NCI-H146 treated with DMSO at 0.1 percent for 48 hours (cell line): Measurements from ENCODE around the gene HCRTR2.
"Not testable (repeated sequence)": the region's sequence is repeated elsewhere in the genome, so short reads cannot be mapped to it uniquely, and the experiment has no call there.

Source experiments
- DNase-seq: peaks from one replicate; lab custom pipeline; 2025; ENCODE audit not compliant: unreplicated experiment; lab: John Stamatoyannopoulos, UW

Gene HCRTR2

GRCh38 chr6:55174211-55175026 is at the start of gene HCRTR2:
TSS of gene HCRTR2 (plus strand) at chr6:55174515. CDS start at chr6:55174588, 73 bp downstream.
- DNase-seq: no peak

- no peak for DNase-seq
These were observed 43.5 kb upstream of the HCRTR2 start for GRCh38 chr6:55130806-55131324.

GRCh38 chr6:55131616-55132015 is 42.7 kb upstream of the HCRTR2 start:
- DNase-seq: no peak

DNA sequence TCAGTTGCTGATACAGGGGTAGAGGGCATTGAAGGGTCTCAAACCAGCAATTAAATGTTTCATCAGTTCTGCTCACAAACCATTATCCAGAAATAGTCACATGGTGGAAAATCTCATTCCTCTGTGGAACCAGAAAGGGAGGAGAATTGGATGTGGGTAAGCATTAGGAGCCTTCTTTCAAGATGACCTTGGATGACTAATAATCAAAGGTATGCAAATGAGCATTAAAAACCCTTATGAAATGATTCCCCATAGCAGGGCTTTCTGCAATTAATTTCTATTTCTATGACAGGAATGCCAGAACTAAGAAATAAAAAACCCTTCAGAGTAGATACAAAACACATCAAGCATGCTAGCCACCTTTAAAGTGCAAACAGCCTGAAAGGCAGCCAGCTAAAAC is 37.4 kb upstream of the HCRTR2 start:
- DNase-seq: no peak

- no peak for DNase-seq
These were observed 36.2 kb upstream of the HCRTR2 start for GRCh38 chr6:55137929-55138693.

- no peak for DNase-seq
These were observed 32.7 kb upstream of the HCRTR2 start for GRCh38 chr6:55141611-55142010.

- DNase-seq: no peak
These were observed 31.7 kb upstream of the HCRTR2 start for GRCh38 chr6:55142610-55143009.

GRCh38 chr6:55153284-55153683 is 21.0 kb upstream of the HCRTR2 start:
- no peak for DNase-seq

GRCh38 chr6:55158784-55159183 is 15.5 kb upstream of the HCRTR2 start:
- not testable (repeated sequence) for DNase-seq

- DNase-seq: no peak
These were observed 6.5 kb upstream of the HCRTR2 start for GRCh38 chr6:55167860-55168259.

DNA sequence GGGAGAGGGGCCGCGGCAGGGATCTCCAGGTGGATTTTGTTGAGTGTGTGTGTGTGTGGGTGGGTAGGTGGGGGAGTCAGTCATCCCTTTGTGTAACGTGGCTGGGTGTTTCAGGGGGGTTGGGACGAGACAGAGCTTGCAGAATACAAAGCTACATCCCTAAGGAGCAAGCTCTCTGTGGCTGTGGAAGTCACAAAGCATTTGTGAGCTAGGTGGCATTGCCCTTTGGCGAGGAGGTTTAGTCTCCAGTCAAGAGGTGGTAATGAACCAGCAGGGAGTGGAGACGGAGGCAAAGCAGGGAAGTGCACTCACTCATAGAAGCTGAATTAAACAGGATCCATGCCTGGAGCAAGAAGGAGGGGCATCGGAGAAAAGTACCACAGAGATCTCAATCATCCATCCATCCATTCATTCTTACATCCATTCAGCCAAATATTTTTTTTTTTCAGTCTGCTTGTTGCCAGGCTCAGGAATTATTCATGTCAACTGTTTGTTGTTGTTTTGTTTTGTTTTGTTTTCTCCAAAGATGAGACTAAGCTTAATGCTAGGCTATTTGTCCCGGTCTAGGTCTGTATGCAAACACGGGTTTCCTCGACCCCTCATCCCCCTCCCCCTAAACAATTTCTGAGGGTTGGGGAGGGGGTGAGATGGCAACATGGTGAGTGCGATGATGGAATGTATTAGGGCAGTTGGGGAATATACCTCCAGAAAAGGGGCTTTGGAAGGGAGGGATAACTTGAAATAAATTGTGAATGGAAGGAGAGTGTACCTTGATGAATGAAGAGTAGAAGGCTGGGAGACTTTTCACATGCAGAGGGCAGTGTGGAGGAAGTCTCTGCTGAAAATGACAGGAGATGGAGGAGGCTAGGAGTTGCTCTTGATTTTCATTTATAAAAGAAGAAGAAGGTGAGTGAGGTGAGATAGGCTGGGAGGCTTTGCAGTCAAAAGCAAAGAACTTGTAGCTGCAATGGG is 1.0 kb downstream of the HCRTR2 start:
- DNase-seq: no peak

DNA sequence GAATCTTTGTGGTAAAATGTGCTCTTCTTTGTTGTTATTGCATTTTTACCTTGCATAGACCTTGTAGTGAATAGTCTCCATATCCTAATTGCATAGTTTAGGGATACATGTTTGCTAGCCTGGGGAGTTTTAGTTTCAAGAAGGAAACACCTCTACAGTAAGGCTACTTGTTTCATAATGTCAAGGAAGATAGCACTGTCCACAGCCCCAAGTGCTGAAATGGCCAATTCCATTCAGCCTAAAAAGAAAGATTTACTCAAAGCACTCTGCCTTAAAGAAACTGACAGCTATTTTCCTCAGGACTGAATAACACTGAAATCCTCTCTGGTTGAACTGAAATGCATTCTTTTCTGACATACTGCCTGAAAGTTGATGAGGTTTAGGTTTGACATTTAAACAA is 2.6 kb downstream of the HCRTR2 start:
- no peak for DNase-seq

- no peak for DNase-seq
These were observed 5.9 kb downstream of the HCRTR2 start for GRCh38 chr6:55180258-55180657.

- no peak for DNase-seq
These were observed 7.8 kb downstream of the HCRTR2 start for GRCh38 chr6:55182016-55182650.

DNA sequence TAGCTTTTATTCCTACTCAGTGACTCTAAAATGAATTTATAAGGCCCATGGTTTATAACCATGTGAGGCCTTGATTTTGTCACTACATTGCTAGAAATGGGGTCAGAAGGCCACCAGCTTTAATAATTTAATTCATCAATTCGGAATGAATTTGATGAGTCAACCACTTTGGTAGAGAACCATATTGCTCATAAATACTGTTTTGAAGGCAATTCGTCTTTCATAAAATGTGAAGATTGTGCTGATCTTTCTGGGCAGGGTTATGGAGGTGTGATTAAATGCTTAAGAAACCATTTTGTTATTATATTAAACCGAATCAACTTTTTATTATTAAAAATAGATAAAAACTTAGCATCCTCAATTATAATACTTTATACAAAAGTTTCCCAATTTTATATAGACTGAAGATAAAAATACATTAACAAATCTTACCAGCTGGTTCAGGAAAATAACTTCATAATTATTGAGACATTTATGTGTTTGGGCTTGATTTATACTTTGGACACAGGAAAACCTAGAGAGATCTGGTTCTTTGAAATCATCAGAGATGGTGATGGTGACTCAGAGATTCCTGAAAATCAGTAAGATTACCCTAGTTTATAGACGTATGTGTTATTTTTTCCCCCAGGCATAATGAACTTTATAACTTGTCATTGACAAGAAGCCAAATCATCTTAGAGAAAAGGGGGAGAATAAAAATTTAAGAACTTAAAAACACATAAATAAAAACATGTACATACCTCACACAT is 10.6 kb downstream of the HCRTR2 start:
- no peak for DNase-seq

DNA sequence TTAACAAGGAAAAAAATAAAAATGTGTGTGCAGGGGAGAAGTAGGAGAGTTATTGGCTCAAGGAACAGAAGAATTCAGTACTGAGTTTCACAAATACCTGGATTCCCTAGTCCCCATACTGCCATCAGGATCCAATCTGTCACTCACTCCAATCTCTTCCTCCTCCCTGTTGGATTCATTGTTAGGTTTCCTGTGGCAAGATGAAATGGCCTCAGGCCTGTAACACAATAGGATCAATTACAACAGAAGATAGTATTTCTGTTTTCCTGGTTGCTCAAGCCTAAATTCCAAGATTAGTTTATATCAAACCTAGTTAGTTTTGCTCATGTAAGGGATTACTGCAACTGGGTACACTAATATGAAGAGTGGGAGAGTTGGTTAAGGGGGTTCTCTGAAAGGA is 24.4 kb downstream of the HCRTR2 start:
- DNase-seq: no peak

DNA sequence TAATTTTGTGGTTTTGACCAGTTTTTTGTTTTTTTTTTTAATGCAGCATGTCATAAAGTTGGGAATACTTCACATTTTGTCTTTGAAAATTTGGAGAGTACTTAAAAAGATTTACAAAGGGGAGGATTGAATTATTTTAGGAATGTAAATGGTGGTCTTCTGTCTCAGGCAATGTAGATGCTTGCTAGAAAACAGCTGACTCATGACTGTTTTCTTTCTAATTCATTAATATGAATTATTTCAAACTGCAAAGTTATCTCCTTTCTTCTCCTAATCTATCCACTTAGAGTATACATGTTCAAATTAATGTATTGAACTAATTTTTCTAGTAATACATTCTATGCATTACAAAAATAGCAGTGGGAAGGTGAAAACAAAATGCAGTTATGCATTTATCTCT is 24.9 kb downstream of the HCRTR2 start:
- no peak for DNase-seq

GRCh38 chr6:55208478-55209458 is 34.5 kb downstream of the HCRTR2 start:
- DNase-seq: no peak

- DNase-seq: no peak
These were observed 36.6 kb downstream of the HCRTR2 start for GRCh38 chr6:55210952-55211351.
